ENCODE measurements around the gene GOLM1. TPM values are rescaled to one million over a fixed set of nuclear protein-coding genes. Genes with fewer than 3 reads are reported as not detected.

Gene GOLM1
- total RNA-seq, 4 donors from 2014 or later = 7.7 to 19.2 (median 10.2) TPM

GRCh38 chr9:86079865-86080469 lies 19.4 kb downstream of the GOLM1 start:
- TF ChIP-seq CTCF (IDR thresholded peaks at IDR 0.05; ENCODE audit: low read depth) = no peak

- TF ChIP-seq CTCF (IDR thresholded peaks at IDR 0.05; ENCODE audit: low read depth) = no peak
These were observed 19.9 kb downstream of the GOLM1 start for GRCh38 chr9:86079421-86079831.

- TF ChIP-seq CTCF (IDR thresholded peaks at IDR 0.05; ENCODE audit: low read depth) = no peak
These were observed 20.6 kb downstream of the GOLM1 start for GRCh38 chr9:86078731-86079130.

- TF ChIP-seq CTCF (IDR thresholded peaks at IDR 0.05; ENCODE audit: low read depth) = no peak
These were observed 22.1 kb downstream of the GOLM1 start for GRCh38 chr9:86077276-86077675.

- TF ChIP-seq CTCF (IDR thresholded peaks at IDR 0.05; ENCODE audit: low read depth) = no peak
These were observed 23.9 kb downstream of the GOLM1 start for GRCh38 chr9:86075132-86076109.

- no peak for TF ChIP-seq CTCF (IDR thresholded peaks at IDR 0.05; ENCODE audit: low read depth)
These were observed 25.5 kb downstream of the GOLM1 start for GRCh38 chr9:86073839-86074238.

- no peak for TF ChIP-seq CTCF (IDR thresholded peaks at IDR 0.05; ENCODE audit: low read depth)
These were observed 26.9 kb downstream of the GOLM1 start for GRCh38 chr9:86072394-86072877.
